ENCODE measurements around the gene PIP4K2A. TPM values are rescaled to one million over a fixed set of nuclear protein-coding genes. Genes with fewer than 3 reads are reported as not detected.

The PIP4K2A gene
- total and polyA plus RNA-seq, 2 of the 13 experiments (the other 11 are each of a cell fraction or from before 2014, with no cell fraction given): 9.1 to 22.6 TPM

DNA sequence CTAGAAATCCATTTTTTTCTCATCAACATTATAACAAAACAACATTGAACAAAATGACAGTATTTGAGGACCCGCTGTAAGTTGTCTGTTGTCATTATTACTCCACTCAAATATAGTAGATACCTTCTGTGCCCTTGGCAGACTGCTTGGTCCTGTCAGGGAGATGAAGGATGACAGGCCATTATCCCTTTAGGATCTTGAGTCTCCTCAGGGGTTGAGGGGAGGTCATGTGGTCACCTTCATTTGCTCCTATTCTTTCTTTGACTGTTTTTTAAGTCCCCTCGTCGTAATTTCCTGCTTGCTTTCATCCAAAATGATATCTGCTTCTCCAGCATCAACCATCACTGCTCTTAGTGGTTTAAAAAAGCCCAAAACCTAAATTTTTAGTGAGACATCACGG is 2.6 kb upstream of the PIP4K2A start:
- H3K4me2 ChIP-seq (ENCODE audit: low read depth, low read length): no peak overlapping the region
- no peak overlapping the region for H2AFZ ChIP-seq (ENCODE audit: low read length)
- in situ Hi-C loops (cut with HindIII; ENCODE audit: extremely low pct_ligation_motif_present, low pct_unique_long_range_greater_than_20kb): loop anchor here (10.0 to 25.0 kb wide), 2 partner anchors 112 to 405 kb away; partner anchors contain the start of genes BMI1 and COMMD3

GRCh38 chr10:22715290-22715625 is 880 bp upstream of the PIP4K2A start:
- intact Hi-C loops (cut with micrococcal nuclease; ENCODE audit: unreplicated experiment) (loop anchor here (10.0 kb wide), 1 partner anchor 50 kb away; no protein-coding TSS in a partner anchor), in situ Hi-C loops (cut with HindIII; ENCODE audit: extremely low pct_ligation_motif_present, low pct_unique_long_range_greater_than_20kb) (loop anchor here (10.0 to 25.0 kb wide), 2 partner anchors 110 to 403 kb away; partner anchors contain the start of genes BMI1 and COMMD3)
- 62% methylated on average over 7 of the region's 7 CpGs for WGBS (ENCODE audit: low lambda C conversion rate)
- Histone ChIP-seq H3K27ac (ENCODE audit: extremely low read length, insufficient read depth, low read length) (no peak overlapping the region), H3K9me3 (ENCODE audit: low read length) (no peaks in the 10 kb centered on the region), H3K27me3 (ENCODE audit: control insufficient read depth in 1 of 2, insufficient read depth in 2 of 2, low read length in 2 of 2) (peaks cover 1 to 3% of the 10 kb centered on the region in 2 experiments; a peak in 3 of 5 replicates), H2AFZ (ENCODE audit: low read length) (no peak overlapping the region), H3K9ac (ENCODE audit: insufficient read depth, low read depth, low read length) (no peak overlapping the region), H3K36me3 (replicated peaks in 1 of 2; ENCODE audit: control insufficient read depth in 1 of 2, insufficient read depth in 2 of 2, low read length in 2 of 2) (no peaks in the 10 kb centered on the region), H3K4me2 (ENCODE audit: low read depth, low read length) (peak overlapping the region; percentile 69; the same call in 1 of the 2 replicates), H3K4me1 (ENCODE audit: insufficient read depth, low read length) (peaks cover 39% of the 10 kb centered on the region), H4K20me1 (ENCODE audit: insufficient read depth, low read length) (no peaks in the 10 kb centered on the region; the same call in 1 of the 2 replicates), H3K4me3 (replicated peaks in 1 of 3; ENCODE audit: insufficient read depth in 1 of 3, low read depth in 2 of 3, low read length in 3 of 3) (no peak overlapping the region), H3K79me2 (ENCODE audit: insufficient read depth, low read length) (peaks cover 31% of the 10 kb centered on the region)
- POLR2A ChIA-PET: no interaction called here
- no peak for ATAC-seq
- no peak for DNase-seq (ENCODE audit: low spot score)
- no peak for FAIRE-seq
- no TSS peak for BruUV-seq (replicated peaks)
- CTCF ChIA-PET (ENCODE audit: low intra/inter-chr PET ratio, low total read pairs): no interaction called here
- no peak for TF ChIP-seq ZNF484 (CRISPR knock-in tag; IDR thresholded peaks at IDR 0.05; ENCODE audit: borderline replicate concordance, low read depth)
- TF ChIP-seq ZNF703 (CRISPR knock-in tag; IDR thresholded peaks at IDR 0.05; ENCODE audit: borderline replicate concordance): no peak
- TF ChIP-seq PRDM10 (CRISPR knock-in tag; IDR thresholded peaks at IDR 0.05; ENCODE audit: low read depth): no peak
- TF ChIP-seq, protein P1, sequence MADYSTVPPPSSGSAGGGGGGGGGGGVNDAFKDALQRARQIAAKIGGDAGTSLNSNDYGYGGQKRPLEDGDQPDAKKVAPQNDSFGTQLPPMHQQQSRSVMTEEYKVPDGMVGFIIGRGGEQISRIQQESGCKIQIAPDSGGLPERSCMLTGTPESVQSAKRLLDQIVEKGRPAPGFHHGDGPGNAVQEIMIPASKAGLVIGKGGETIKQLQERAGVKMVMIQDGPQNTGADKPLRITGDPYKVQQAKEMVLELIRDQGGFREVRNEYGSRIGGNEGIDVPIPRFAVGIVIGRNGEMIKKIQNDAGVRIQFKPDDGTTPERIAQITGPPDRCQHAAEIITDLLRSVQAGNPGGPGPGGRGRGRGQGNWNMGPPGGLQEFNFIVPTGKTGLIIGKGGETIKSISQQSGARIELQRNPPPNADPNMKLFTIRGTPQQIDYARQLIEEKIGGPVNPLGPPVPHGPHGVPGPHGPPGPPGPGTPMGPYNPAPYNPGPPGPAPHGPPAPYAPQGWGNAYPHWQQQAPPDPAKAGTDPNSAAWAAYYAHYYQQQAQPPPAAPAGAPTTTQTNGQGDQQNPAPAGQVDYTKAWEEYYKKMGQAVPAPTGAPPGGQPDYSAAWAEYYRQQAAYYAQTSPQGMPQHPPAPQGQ (CRISPR knock-in tag; IDR thresholded peaks at IDR 0.05; ENCODE audit: borderline replicate concordance): no peak

More for the DNA sequence above, 2.6 kb upstream of the PIP4K2A start:
- H3K27me3 ChIP-seq (ENCODE audit: control insufficient read depth in 1 of 2, insufficient read depth in 2 of 2, low read length in 2 of 2): peaks cover 1 to 3% of the 10 kb centered on the region in 2 experiments; a peak in 3 of 5 replicates
- FAIRE-seq (no peak), ATAC-seq (no peak), DNase-seq (ENCODE audit: low spot score) (no peak)
- H3K4me3 ChIP-seq (replicated peaks in 1 of 3; ENCODE audit: insufficient read depth in 1 of 3, low read depth in 2 of 3, low read length in 3 of 3): no peak overlapping the region
- TF ChIP-seq MED8 (CRISPR knock-in tag; IDR thresholded peaks at IDR 0.05; ENCODE audit: insufficient replicate concordance) (no peak), SETDB1 (CRISPR knock-in tag; IDR thresholded peaks at IDR 0.05; ENCODE audit: borderline replicate concordance) (no peak), MTF2 (CRISPR knock-in tag; IDR thresholded peaks at IDR 0.05; ENCODE audit: borderline replicate concordance) (no peak), ZNF331 (CRISPR knock-in tag; IDR thresholded peaks at IDR 0.05) (no peak), PTBP1 (IDR thresholded peaks at IDR 0.05; ENCODE audit: low read depth, low read length, poor library complexity, severe bottlenecking) (no peak), ZKSCAN1 (IDR thresholded peaks at IDR 0.05; ENCODE audit: low read length) (no peak), RXRA (CRISPR knock-in tag; IDR thresholded peaks at IDR 0.05) (no peak), TARDBP (CRISPR knock-in tag; IDR thresholded peaks at IDR 0.05) (no peak)
- TF ChIP-seq, protein P2, sequence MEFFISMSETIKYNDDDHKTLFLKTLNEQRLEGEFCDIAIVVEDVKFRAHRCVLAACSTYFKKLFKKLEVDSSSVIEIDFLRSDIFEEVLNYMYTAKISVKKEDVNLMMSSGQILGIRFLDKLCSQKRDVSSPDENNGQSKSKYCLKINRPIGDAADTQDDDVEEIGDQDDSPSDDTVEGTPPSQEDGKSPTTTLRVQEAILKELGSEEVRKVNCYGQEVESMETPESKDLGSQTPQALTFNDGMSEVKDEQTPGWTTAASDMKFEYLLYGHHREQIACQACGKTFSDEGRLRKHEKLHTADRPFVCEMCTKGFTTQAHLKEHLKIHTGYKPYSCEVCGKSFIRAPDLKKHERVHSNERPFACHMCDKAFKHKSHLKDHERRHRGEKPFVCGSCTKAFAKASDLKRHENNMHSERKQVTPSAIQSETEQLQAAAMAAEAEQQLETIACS (CRISPR knock-in tag; IDR thresholded peaks at IDR 0.05): no peak
- ChIA-PET POLR2A (no interaction called here), CTCF (ENCODE audit: low intra/inter-chr PET ratio, low total read pairs) (no interaction called here)
- no peak overlapping the region for H3K9ac ChIP-seq (ENCODE audit: insufficient read depth, low read depth, low read length)
- H3K4me1 ChIP-seq (ENCODE audit: insufficient read depth, low read length): peaks cover 22% of the 10 kb centered on the region
- H3K79me2 ChIP-seq (ENCODE audit: insufficient read depth, low read length): peaks cover 15% of the 10 kb centered on the region
- WGBS (ENCODE audit: low lambda C conversion rate): 45% methylated on average over 4 of the region's 4 CpGs
- intact Hi-C loops (cut with micrococcal nuclease; ENCODE audit: unreplicated experiment): loop anchor here (10.0 kb wide), 1 partner anchor 52 kb away; no protein-coding TSS in a partner anchor
- no peaks in the 10 kb centered on the region for H3K9me3 ChIP-seq (ENCODE audit: low read length)
- H3K27ac ChIP-seq (ENCODE audit: extremely low read length, insufficient read depth, low read length): no peak overlapping the region
- H3K36me3 ChIP-seq (replicated peaks in 1 of 2; ENCODE audit: control insufficient read depth in 1 of 2, insufficient read depth in 2 of 2, low read length in 2 of 2): no peaks in the 10 kb centered on the region
- H4K20me1 ChIP-seq (ENCODE audit: insufficient read depth, low read length): no peaks in the 10 kb centered on the region; the same call in 1 of the 2 replicates
- BruUV-seq (replicated peaks): no TSS peak
